Measurements from ENCODE around the gene GJD4. TPM values are rescaled to one million over a fixed set of nuclear protein-coding genes. Genes with fewer than 3 reads are reported as not detected.

GJD4 gene, protein sequence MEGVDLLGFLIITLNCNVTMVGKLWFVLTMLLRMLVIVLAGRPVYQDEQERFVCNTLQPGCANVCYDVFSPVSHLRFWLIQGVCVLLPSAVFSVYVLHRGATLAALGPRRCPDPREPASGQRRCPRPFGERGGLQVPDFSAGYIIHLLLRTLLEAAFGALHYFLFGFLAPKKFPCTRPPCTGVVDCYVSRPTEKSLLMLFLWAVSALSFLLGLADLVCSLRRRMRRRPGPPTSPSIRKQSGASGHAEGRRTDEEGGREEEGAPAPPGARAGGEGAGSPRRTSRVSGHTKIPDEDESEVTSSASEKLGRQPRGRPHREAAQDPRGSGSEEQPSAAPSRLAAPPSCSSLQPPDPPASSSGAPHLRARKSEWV
- not detected for polyA plus RNA-seq (2013, experiment 1 of 2; ENCODE audit: insufficient read length)
- polyA plus RNA-seq (2013, experiment 2 of 2; ENCODE audit: insufficient read length), result not detected

DNA sequence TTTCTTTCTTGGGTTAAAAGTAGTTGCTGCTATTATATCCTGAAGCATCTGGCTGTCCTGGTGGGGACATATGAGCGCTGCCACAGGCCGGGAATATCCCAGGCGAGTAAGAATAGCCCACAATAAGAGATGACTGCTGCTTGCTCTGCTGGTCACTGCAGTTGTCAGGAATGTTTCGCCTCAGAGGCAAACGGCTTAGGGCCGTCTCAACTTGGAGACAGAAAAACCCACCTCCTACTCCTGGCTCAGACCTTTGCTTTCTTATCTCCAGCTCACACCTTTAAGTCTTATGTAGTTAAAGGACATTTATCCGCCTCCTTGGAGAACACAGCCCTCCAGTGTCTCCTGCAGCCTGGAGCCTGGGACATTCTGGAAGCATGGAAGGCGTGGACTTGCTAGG is at the start of gene GJD4:
Gene GJD4 (plus strand): TSS at position 151 of the 400 bp plus-strand sequence. CDS start 227 bp downstream, at position 378.
- DNase-seq, result no peak

DNA sequence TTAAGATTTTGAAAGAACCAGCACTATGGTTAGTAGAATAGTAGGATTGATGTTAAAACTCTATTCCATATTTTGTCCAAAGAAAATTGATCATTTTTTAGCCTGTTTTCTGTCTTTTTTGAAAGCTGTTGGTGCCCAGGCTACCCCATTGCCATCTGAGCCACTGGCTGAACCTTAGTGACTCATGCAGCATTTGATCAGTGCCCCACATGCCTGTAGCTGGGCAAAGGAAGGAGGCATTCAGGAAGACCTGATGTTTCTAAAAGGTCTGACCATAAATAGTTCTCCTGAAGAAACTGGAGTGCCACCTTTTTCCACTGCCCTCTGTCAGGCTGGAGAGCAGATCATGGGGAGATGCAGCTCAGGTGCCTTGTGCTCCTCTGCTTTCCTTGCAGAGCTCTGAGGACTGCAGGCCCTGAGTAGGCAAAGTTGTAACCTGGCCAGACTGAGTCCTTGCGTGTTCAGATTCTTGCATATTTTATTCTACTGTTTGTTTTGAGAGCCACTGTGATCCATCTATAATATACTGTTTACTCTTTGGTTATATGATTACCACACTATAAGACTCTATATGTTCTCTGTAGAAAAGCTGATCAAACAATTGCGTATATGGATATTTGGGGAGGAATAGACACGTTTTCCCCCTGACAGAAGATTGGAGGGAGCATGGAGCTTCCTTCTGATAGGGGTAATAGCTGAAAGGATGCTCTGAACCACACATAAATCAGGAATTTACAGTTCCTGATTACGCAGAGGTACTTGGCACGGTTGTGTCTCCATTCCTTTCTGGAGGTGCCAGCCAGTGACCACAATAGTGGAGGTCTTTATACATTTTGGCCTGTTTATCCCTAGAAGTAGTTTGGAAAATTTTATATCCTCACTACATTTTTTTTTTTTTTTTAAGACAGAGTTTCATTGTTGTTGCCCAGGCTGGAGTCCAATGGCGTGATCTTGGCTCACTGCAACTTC is 48.9 kb upstream of the GJD4 start:
- no peak for DNase-seq

GRCh38 chr10:35558276-35558675 is 46.9 kb upstream of the GJD4 start:
- no peak for DNase-seq

- no peak for DNase-seq
Measured at GRCh38 chr10:35559416-35559815, 45.7 kb upstream of the GJD4 start.

GRCh38 chr10:35561715-35562114 is 43.4 kb upstream of the GJD4 start:
- no peak for DNase-seq

DNA sequence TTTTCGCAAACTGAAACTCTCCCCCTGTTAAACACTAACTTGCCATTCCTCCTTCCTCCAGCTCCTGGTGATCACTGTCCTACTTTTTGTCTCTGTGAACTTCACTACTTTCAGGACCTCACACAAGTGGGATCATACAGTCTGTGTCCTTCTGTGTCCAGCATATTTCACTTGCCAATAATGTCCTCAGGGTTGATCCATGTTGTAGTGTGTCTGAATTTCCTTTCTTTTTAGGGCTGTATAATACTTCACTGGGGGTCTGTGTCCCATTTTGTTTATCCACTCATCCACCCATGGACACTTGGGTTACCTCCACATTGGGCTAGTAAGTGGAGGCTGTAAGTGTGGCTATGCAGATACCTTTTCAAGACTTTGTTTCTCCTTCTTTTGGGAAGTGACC is 42.7 kb upstream of the GJD4 start:
- DNase-seq, result no peak

- DNase-seq, result peak; percentile 72
Measured at GRCh38 chr10:35563261-35563891, 41.8 kb upstream of the GJD4 start.

- DNase-seq, result peak; percentile 51
Measured at GRCh38 chr10:35564341-35564968, 40.7 kb upstream of the GJD4 start.

DNA sequence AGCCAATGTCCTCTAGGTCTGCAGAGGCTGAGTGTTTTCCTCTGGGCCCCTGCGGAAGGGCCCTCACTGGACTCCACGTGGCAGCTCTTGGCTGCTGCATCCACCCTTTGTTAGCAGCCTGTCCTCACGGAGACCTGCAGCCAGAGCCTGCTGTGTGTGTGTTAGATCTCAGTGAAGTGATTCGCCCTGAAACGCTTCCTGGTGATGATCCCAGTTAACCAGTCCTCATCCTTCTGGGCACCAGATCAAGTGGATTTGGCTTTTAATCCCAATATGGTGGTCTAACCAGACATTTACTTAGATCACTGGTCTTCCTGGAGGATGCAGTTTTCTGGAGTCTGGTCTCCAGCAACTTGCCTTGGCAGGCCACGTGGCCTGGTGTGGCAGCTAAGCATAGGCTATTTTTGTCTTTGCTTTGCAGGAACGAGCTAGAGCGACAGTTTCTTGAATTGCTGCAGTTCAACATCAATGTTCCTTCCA is 39.5 kb upstream of the GJD4 start:
- DNase-seq, result peak; percentile 43

GRCh38 chr10:35567951-35568350 is 37.2 kb upstream of the GJD4 start:
- no peak for DNase-seq

DNA sequence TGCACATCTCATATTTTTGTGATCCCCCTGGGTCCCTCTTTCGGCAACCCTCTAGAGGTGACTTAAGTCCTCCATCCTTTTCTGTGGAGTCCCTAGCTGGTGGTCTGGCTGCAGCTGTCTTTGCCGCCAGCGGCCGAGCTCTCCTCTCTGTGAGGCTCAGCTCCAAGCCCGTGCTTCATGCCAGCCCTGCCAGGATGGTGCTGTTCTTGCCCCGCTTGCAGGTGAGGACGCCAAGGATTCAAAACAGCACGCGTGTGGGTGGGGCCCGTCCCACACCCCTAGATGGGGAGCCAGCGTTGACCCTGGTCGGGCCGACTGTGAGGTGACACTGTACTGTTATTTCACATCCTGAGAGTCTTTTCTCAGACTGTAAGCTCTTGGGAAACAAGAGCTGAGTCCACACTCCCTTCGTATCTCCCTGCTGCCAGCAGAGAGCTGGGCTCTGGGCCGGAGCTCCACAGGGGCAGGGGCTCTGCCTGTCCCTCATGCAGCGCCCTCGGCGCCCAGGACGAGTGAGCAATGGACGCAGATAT is 36.6 kb upstream of the GJD4 start:
- DNase-seq, result no peak

- DNase-seq, result no peak
Measured at GRCh38 chr10:35569111-35569707, 35.9 kb upstream of the GJD4 start.

DNA sequence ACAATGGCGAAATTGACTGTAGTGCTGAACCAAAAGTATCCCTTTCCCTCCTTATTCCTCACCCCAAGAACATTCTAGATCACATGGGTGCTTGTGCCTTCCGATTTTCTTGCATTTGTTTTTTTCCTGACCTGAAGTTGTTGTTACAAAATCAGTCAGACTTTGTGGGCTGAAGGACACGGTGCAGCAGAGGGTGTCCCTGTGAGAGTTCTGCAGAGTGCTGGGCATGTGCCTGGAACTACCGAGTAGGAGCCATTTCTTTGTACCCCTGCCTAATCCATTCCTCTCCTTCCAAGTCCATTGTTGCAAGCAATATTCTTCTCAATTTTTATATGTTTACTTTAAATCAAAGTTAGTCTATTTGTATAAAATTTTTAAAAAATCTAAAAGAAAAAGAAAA is 35.3 kb upstream of the GJD4 start:
- no peak for DNase-seq

GRCh38 chr10:35570397-35570796 is 34.7 kb upstream of the GJD4 start:
- no peak for DNase-seq

GRCh38 chr10:35572583-35572982 is 32.6 kb upstream of the GJD4 start:
- DNase-seq, result no peak

DNA sequence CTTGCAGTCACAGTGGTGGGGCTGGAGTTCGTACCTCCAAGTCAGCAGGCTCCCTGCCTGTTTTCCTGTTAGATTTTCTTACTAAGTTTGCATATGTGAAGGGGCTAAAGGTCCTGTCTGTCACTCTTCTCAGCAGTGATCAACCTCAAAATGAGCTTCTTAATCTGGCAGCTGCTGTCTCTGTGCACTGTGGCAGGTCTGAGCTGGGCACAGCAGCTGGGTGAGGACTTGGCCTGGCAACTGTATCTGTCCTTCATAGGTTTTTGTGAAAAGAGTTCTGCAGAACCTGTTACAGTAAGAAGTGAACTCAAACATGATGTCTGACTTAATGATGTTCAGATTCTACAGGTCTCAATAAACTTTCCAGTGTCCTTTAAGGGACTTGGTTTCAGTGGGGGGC is 31.3 kb upstream of the GJD4 start:
- no peak for DNase-seq

DNA sequence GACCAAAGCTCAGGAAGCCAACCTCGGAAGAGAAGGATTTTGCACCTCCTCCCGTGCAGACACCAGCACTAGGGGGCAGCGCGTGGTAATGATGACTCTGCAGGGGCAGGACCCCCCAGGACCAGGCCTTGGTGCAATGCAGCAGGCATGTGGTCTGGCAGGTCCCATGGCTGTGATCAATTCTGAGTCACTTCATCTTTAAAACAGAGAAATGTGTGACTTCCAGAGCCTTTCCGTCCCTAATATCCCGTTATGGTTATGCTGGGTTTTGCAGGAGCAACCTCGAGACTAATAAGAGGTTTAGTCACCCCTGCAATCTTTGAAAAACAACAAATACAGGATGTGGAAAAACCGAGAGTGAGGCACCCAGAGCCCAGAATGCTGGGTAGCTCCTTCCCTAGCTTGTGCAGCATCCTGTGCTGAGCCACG is 30.2 kb upstream of the GJD4 start:
- DNase-seq, result peak; percentile 90

GRCh38 chr10:35575640-35576039 is 29.5 kb upstream of the GJD4 start:
- no peak for DNase-seq

GRCh38 chr10:35576730-35577129 is 28.4 kb upstream of the GJD4 start:
- no peak for DNase-seq

DNA sequence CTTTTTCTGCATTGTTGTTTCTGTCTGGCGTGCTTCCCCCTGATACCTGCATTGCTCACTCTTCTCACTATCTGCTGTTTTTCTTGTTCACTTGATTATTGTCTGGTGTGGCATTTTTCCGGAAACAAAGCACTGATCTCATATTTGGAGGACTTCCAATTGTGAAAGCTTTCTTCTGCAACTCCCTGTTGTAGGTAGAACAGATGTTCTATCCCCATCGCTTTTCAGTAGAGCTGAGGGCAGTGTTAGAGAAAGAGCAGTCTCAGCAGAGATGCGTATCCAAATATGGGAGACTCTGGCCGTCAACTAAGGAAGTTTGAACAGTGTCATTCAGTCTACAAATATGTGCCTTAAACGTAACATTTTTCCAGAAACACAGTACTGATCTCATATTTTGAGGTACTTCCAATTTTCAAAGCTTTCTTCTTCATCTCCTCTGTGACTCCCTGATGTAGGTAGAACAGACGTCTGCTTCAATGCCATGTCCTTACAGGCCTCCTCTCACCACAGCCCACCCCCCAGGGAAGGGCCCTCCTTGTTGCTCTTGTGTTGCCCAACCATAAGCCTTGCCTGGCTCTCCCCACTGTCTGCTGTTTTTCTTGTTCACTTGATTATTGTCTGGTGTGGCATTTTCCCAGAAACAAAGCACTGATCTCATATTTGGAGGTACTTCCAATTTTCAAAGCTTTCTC is 27.1 kb upstream of the GJD4 start:
- peak; percentile 13 for DNase-seq

DNA sequence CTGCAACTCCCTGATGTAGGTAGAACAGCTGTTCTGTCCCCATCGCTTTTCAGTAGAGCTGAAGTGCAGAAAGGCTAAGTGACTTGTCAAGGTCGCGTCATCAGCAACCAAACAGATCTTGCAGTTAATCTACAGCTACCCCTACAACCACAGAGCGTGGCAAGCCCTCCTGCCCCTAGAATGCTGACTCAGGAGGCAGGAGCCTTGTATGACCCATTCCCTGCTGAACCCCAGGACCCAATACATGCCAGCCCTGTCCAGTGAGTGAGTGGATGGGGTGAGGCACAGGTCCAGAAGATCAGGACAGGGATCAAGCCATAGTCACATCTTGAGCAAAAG is 26.6 kb upstream of the GJD4 start:
- DNase-seq, result no peak

Measured in fibroblast of skin of scalp (primary cell).